Muscle layer of duodenum (tissue), 2 donors: ENCODE measurements around the gene SSH3.

Source experiments
- H3K27ac ChIP-seq: one replicate; pipeline ENCODE4 v1.7.0; 2013; ENCODE audit warnings: mild to moderate bottlenecking, low read length
- H3K27me3 ChIP-seq: one replicate; pipeline ENCODE4 v1.7.0; 2013; ENCODE audit warnings: low read depth, mild to moderate bottlenecking, control low read depth, low read length
- H3K36me3 ChIP-seq, 2 donors: one replicate each; pipeline ENCODE4 v1.7.0; 2013; ENCODE audit warnings: low read length in 2 of 2, control low read depth in 1 of 2, mild to moderate bottlenecking in 1 of 2; ENCODE audit not compliant: insufficient read depth in 2 of 2, control insufficient read depth in 1 of 2
- H3K4me1 ChIP-seq, 2 donors: one replicate each; pipeline ENCODE4 v1.7.0; 2013; ENCODE audit warnings: low read length in 2 of 2, mild to moderate bottlenecking in 2 of 2, control low read depth in 1 of 2, moderate library complexity in 1 of 2; ENCODE audit not compliant: insufficient read depth in 2 of 2, control insufficient read depth in 1 of 2
- H3K4me3 ChIP-seq, 2 donors: one replicate each; pipeline ENCODE4 v1.7.0; 2013; ENCODE audit warnings: low read length in 2 of 2, low read depth in 1 of 2, mild to moderate bottlenecking in 1 of 2
- H3K9me3 ChIP-seq, 2 donors: one replicate each; pipeline ENCODE4 v1.7.0; 2013; ENCODE audit warnings: low read length in 2 of 2, control low read depth in 1 of 2, mild to moderate bottlenecking in 1 of 2; ENCODE audit not compliant: control insufficient read depth in 1 of 2
- donor health status: healthy.

SSH3 gene

GRCh38 chr11:67277231-67277961 is 25.9 kb upstream of the SSH3 start:
- Histone ChIP-seq H3K4me1 (peaks cover 21 to 62% of the 10 kb centered on the region in 2 donors), H3K4me3 (peak overlapping the region; percentile 43 to 46)

GRCh38 chr11:67278135-67278938 is 25.0 kb upstream of the SSH3 start:
- peak overlapping the region; percentile 11 to 43 for H3K4me3 ChIP-seq
- H3K9me3 ChIP-seq: no peaks in the 10 kb centered on the region
- H3K4me1 ChIP-seq: peaks cover 21 to 57% of the 10 kb centered on the region in 2 donors
- no peaks in the 10 kb centered on the region for H3K27me3 ChIP-seq
- peak overlapping the region; percentile 90 for H3K27ac ChIP-seq
- peaks cover 37 to 44% of the 10 kb centered on the region in 2 donors for H3K36me3 ChIP-seq

More at GRCh38 chr11:67277231-67277961, 25.9 kb upstream of the SSH3 start:
- no peaks in the 10 kb centered on the region for H3K27me3 ChIP-seq
- H3K27ac ChIP-seq: peak overlapping the region; percentile 90
- H3K36me3 ChIP-seq: peaks cover 28 to 35% of the 10 kb centered on the region in 2 donors
- H3K9me3 ChIP-seq: no peaks in the 10 kb centered on the region

- H3K4me3 ChIP-seq: no peak overlapping the region
- no peak overlapping the region for H3K27ac ChIP-seq
- H3K4me1 ChIP-seq: peaks cover 21 to 50% of the 10 kb centered on the region in 2 donors
- no peaks in the 10 kb centered on the region for H3K9me3 ChIP-seq
- peaks cover 44 to 52% of the 10 kb centered on the region in 2 donors for H3K36me3 ChIP-seq
- no peaks in the 10 kb centered on the region for H3K27me3 ChIP-seq
Observed at GRCh38 chr11:67278939-67279588, 24.3 kb upstream of the SSH3 start.

GRCh38 chr11:67279589-67280340 is 23.6 kb upstream of the SSH3 start:
- Histone ChIP-seq H3K27me3 (no peaks in the 10 kb centered on the region), H3K9me3 (no peaks in the 10 kb centered on the region), H3K27ac (no peak overlapping the region), H3K4me3 (no peak overlapping the region), H3K4me1 (peaks cover 21 to 45% of the 10 kb centered on the region in 2 donors), H3K36me3 (peaks cover 44 to 59% of the 10 kb centered on the region in 2 donors)

GRCh38 chr11:67280341-67280787 is 23.0 kb upstream of the SSH3 start:
- Histone ChIP-seq H3K4me3 (no peak overlapping the region), H3K27me3 (no peaks in the 10 kb centered on the region), H3K4me1 (peaks cover 21 to 44% of the 10 kb centered on the region in 2 donors), H3K27ac (no peak overlapping the region), H3K36me3 (peaks cover 44 to 65% of the 10 kb centered on the region in 2 donors), H3K9me3 (no peaks in the 10 kb centered on the region)

GRCh38 chr11:67280788-67281551 is 22.4 kb upstream of the SSH3 start:
- peaks cover 15 to 38% of the 10 kb centered on the region in 2 donors for H3K4me1 ChIP-seq
- no peaks in the 10 kb centered on the region for H3K27me3 ChIP-seq
- H3K4me3 ChIP-seq: no peak overlapping the region
- no peak overlapping the region for H3K27ac ChIP-seq
- H3K36me3 ChIP-seq: peaks cover 44 to 71% of the 10 kb centered on the region in 2 donors
- no peaks in the 10 kb centered on the region for H3K9me3 ChIP-seq

- Histone ChIP-seq H3K27ac (no peak overlapping the region), H3K36me3 (peaks cover 44 to 74% of the 10 kb centered on the region in 2 donors), H3K27me3 (no peaks in the 10 kb centered on the region), H3K4me3 (no peak overlapping the region), H3K4me1 (peaks cover 10 to 31% of the 10 kb centered on the region in 2 donors), H3K9me3 (no peaks in the 10 kb centered on the region)
Observed at GRCh38 chr11:67281552-67282150, 21.7 kb upstream of the SSH3 start.

- H3K27me3 ChIP-seq: no peaks in the 10 kb centered on the region
- peaks cover 44 to 74% of the 10 kb centered on the region in 2 donors for H3K36me3 ChIP-seq
- H3K9me3 ChIP-seq: no peaks in the 10 kb centered on the region
- H3K4me3 ChIP-seq: no peak overlapping the region
- peaks cover 9 to 31% of the 10 kb centered on the region in 2 donors for H3K4me1 ChIP-seq
- H3K27ac ChIP-seq: no peak overlapping the region
Observed at GRCh38 chr11:67282155-67282875, 21.0 kb upstream of the SSH3 start.

- Histone ChIP-seq H3K27ac (no peak overlapping the region), H3K27me3 (no peaks in the 10 kb centered on the region), H3K36me3 (peaks cover 44 to 74% of the 10 kb centered on the region in 2 donors), H3K4me3 (no peak overlapping the region), H3K9me3 (no peaks in the 10 kb centered on the region), H3K4me1 (peaks cover 12 to 31% of the 10 kb centered on the region in 2 donors)
Observed at GRCh38 chr11:67282876-67283371, 20.4 kb upstream of the SSH3 start.
